DMS79 treated with DMSO at 0.1 percent for 48 hours (cell line): ENCODE data around the gene GNAI2.
"Not testable (repeated sequence)": the region's sequence is repeated elsewhere in the genome, so short reads cannot be mapped to it uniquely, and the experiment has no call there.

Source experiments
- DNase-seq: peaks from one replicate; lab custom pipeline; 2025; lab: John Stamatoyannopoulos, UW

GNAI2 gene

DNA sequence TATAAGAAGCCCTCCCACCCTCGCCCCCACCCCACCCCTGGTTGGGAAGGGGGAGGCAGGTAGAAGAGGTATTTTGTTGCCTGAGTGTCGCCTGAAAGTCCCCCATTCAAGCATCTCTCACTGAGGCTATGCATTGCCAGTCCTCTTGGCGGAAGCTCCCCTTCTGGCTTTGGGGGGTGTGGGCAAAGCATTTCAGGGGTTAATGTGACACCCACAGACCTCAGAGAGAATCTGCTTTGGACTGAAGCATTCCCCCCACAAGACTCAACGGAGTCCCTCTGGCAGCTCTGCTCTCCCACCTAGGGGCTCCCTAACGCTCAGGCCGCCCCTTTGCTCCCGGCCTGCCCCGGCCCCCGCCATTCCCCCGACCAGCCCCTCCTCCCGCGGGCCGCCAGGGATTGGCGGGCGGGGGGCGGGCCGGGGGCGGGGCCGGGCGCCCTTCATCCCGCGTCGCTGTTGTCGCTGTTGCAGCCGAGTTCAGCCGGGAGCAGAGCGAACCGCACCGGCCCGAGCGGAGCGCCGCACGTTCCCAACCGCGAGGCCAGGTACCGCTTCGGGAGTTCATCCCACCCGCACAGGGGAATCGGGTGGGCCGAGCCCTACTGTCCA is 31.1 kb upstream of the GNAI2 start, which contains the start of gene SLC38A3:
Gene SLC38A3, plus strand, starts transcription at position 468 of the 609 bp plus-strand sequence. CDS start 8,929 bp downstream, outside the sequence.
- DNase-seq, result peak; percentile 13

DNA sequence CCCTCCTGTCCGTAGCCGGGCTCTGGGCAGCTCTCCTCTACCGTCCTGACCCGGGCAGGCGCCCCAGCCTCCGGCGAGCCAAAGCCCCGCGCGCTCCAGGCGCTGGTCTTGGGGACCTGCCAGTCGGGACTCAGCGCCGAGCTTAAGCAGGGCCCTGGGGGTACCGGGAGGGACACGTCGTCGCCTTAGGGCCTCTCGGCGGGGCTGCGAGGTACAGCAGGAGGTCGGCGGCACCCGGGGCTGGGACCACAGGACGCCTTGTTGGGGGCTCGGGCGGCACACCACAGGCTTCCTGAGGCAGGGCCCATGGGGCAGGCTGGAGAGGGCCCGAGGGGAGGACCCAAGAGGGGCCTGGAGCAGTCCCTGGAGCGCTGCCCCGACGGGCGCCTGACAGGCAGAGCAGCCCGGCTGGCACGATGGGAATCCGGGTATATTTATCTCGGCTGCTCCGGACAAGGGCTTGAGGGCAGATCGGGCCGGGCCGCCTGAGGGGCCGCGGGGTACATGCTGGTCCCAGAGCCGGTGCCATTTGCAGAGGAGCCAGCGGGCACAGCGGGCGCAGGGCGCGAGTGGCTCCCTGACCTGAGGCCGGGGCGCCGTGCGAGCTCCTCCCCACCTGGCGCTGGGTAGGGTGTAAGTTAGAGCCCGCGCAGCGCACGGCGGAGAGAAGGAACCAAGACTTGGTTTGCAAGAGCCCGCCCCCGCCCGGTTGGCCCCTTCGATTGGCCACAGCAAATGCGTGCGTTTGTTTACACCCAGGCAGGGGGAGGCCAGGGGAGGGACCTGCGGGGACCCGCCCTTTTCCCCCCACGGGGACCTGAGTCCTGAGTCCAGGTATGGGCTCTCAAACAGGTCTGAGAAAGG is 30.4 kb upstream of the GNAI2 start:
- no peak for DNase-seq

DNA sequence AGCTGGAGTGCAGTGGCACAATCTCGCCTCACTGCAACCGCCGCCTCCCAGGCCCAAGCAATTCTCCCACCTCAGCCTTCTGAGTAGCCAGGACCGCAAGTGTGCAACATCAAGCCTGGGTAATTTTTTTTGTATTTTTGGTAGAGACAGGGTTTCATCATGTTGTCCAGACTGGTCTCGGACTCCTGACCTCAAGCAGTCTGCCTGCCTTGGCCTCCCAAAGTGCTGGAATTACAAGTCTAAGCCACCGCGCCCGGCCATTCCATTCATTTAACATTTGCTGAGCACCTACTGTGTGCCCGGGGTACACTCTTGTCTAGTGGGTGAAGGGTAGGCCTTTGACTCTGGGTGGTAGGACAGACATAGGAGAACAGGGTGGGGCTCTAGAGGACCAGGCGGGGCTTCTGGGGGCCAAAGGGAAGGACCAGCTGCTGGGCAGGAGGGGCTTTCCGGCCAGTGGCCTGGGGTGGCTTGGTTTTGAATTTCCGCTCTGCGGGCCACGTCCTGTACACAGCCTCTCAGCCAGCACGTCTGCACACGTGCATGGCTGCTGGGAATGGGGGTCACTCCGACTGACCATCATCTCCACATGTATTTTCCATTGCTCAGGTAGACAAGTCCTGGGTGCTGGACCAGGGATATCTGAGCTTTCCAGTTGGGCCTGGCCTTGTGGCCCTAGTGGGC is 28.5 kb upstream of the GNAI2 start:
- DNase-seq, result no peak

DNA sequence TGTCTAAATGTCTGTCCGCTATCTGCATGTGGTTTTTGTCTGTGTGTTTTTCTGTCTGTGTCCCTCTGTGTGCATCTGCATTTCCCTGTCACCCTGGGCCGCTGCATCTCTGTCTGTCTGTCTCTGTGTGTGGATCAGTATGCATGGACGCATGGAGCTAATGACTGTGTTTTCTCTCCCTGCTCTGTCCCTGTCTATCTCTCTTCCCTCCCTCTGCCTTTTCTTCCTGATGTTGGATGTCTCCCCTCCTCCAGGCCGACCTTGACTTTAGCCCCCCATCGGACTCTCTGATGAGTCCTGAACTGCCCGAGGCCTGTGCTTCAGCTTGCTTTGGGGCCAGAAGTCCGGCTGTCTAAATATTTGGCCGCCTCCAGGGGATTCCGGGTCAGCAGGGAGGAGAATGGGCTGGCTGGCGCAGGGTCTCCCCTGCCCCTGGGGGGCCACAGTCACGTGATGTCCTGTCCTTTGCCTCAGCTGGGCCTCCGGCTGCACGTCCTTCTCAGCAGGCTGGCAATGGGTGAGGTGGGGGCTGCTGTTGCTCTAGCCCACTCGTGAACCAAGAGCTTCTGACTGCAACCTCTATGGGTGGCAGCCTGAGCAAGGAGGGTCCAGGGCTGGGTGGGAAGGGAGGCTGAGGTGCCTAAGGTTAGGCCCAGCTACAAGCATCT is 27.2 kb upstream of the GNAI2 start:
- no peak for DNase-seq

DNA sequence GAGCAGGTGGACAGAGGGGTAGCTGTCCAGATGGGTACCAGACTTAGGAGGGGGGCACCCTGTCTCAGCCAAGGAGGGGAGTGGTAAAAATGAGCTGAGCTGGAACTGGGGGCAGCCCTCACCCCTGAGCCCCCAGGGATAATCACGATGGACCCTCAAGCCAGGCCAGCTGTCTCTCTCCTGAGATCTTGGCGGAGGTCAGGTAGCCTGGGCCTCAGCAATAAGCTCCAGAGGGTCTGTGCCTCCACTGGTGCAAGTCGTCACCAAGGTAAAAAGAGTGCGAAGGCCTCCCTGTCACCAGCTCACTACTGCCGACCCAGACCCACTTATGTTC is 25.9 kb upstream of the GNAI2 start:
- no peak for DNase-seq

DNA sequence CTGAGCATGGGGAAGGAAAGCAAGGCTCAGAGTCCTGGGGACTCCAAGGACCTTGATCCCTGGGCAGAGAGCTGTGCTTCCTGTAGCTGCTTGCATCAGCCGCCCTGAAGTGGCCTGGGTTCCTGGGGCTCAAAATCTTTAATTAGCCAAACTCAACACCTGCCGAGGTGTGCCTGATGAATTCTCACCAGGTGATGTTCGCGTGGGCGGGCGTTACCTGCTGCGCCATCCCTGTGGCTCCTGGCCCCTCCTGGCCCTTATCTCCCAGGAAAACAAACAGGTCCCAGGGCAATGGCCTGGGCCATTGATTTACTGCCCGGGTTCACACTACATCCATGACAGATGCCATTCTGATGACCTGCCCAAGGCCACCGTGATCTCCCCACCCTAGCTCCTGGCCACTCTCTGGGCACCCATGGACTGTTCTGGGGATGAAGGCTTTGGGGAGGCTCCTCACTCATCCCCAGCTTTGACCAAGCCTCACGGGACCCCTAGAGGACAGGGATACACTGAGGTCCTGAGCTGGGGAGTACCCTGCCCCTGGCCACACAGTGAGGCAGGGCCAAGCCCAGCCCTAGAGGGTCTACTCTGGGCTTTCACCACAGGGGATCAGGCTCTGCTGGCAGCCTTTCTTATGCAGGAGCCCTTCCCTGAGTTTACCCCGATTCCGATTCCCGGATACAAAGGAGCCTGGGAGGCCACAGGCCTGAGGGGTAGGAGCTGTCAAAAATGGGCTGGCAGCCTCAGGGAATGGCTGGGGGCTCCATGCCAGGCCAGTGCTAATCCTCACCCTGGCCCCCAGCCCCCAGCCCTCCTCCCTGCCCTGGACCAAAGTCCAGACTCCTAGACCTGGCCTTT is 25.3 kb upstream of the GNAI2 start:
- DNase-seq, result no peak

DNA sequence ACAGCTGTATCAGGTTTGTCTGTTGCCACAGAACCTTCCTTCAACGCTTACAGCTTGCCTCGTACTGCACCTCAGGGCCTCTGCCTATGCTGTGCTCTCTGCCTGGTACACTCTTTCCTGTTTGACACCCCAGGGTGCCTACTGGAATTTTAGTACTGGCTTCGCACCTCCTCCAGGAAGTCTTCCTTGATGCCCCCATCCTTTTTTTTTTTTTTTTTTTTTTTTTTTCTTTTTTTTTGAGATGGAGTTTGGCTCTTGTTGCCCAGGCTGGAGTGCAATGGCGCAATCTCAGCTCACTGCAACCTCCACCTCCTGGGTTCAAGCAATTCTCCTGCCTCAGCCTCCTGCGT is 24.7 kb upstream of the GNAI2 start:
- not testable (repeated sequence) for DNase-seq

DNA sequence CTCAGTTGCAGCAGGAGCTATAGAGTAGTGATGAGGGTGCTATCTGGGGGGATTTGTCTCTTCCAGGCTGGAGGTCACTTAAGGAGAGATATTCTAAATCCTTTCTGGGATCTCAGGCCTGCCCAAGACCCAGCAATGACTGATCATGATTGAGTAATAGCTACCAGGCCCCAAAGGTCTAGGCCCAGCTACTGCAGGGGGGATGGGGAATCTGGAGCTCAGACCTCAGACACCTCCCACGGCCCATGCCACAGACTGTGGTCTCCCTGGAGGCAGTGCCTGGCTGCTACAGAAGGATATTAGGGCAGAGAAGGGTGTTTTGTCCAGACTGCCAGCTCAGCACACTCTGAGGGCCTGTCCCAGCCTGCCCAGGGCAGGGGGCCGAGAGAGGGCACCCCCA is 24.1 kb upstream of the GNAI2 start:
- no peak for DNase-seq

DNA sequence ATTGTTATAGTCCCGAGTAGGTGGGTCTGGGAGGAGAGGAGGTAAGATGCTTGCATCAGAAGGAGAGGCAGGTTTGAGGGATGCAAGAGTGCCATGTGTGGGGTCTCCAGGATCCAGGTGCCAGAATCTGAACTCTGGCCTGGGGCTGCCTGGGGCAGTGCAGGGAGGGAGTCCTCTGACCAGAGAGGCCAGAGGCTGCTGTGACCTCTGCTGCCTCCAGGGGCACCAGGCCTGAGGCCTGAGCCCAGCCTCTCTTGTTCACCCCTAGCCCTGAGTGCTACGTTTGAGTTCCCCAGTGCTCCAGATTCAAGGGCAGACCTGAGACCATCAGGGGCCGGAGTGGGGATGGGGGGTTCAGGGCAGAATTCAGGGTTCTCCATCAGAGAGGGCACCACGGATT is 23.5 kb upstream of the GNAI2 start:
- DNase-seq, result no peak

DNA sequence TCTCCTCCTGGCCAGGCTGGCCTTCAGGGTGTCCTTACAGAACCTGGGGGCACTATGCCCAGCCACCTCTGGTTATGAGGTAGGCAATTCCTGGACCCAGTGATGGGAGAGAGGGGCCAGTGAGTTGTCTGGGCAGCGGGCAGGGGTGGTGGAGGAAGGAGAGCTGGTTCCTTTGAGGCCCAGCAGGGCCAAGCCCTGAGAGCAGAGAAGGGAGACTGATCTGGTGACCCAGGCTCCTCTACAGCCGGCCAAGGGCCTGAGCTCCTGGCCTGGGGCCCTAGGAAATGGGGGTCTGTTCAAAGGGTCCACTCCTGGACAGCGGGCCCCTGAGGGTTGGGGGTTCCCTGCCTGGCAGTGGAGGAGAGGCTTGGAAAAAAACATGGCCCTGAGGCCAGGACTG is 23.0 kb upstream of the GNAI2 start:
- no peak for DNase-seq

DNA sequence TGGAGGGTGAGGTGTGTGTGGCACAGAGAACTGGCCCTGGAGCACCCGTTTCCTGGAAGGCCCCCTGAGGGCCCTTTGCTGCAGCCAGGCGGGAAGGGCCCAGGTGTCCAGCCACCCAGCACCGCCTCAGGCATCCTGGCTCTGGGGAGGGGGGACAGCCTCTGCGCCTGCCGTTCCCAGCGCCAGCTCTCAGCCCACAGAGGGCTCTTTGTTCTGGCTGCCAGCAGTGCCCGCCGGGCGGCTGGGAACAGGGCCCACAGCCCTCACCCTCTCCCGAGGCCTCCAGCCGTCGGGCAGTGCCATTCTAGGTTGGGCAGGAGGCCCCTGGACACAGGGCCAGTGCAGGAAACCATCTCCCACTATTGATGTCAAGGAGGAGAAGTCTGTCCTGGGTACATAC is 22.6 kb upstream of the GNAI2 start:
- DNase-seq, result no peak

DNA sequence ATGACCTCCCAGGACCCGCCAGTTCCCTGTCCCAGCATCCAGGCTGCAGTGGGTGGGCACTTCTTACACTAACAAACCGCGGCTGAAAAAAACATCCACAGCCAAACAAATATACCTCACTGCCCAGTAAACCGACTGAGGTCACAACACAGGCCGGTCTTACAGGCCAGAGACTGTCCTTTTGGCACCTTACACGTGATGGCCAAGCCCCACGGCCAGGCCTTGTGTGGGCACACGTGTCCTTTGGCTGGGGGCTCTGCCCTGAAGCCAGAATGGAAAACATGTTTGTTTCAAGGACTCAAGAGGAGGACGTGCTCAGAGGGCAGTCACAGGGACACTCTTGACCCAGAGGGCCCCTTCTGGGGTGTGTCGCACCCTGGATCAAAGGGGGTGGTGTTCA is 21.2 kb upstream of the GNAI2 start:
- DNase-seq, result no peak

DNA sequence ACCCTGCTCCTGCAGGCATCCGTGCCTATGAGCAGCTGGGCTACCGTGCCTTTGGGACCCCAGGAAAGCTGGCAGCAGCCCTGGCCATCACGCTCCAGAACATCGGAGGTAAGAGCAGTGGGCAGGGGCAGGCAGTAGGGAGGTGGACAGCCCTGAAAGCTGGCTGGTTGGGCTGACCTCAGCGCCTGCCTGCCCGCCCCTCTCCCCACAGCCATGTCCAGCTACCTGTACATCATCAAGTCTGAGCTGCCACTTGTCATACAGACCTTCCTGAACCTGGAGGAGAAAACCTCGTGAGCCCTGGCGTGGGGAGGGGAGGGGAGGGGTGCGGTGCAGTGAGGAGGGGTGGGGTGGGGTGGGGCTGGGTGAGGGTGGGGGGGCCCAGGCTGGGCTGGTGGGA is 20.5 kb upstream of the GNAI2 start:
- no peak for DNase-seq

DNA sequence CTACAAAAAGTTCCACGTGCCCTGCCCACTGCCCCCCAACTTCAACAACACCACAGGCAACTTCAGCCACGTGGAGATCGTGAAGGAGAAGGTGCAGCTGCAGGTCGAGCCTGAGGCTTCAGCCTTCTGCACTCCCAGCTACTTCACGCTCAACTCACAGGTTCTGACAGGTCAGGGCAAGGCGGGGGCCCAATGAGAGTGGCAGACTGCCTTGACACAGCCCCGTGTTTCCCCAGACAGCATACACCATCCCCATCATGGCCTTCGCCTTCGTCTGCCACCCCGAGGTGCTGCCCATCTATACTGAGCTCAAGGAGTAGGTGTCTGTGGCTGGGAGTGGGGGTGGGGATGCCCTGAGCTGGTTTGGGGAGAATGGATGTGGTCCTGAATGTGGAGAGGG is 18.3 kb upstream of the GNAI2 start:
- no peak for DNase-seq

DNA sequence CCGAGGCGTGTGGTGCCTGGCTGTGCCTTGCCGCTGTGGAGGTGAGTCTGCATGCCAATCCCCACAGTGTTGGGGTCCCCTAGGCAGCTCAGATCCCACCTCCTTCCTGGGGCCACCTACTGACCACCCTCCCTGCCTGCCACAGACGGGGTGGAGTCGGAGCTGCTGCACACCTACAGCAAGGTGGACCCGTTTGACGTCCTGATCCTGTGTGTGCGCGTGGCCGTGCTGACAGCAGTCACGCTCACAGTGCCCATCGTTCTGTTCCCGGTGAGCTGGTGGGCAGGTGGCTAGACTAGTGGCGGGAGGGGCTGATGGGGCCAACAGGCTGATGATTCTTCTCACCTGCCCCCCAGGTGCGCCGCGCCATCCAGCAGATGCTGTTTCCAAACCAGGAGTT is 17.6 kb upstream of the GNAI2 start:
- no peak for DNase-seq

DNA sequence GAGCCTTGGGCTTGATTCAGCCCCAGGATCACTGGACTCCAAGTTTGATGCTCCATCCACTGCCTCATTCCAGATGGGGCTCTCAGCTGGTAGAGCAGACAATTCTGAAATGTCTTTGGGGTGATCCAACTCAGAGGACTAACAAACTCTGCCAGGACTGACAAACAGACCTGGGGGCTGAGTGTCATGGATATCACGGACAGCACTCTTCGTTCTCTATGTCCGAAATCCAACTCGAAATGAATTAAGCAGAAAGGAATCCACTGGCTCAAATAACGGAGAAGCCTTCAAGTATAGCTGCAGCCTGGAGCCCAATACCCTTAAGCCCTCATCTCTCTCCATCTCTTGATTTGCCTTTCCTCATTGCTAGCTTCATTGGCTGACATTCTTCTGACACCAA is 16.7 kb upstream of the GNAI2 start:
- DNase-seq, result no peak

DNA sequence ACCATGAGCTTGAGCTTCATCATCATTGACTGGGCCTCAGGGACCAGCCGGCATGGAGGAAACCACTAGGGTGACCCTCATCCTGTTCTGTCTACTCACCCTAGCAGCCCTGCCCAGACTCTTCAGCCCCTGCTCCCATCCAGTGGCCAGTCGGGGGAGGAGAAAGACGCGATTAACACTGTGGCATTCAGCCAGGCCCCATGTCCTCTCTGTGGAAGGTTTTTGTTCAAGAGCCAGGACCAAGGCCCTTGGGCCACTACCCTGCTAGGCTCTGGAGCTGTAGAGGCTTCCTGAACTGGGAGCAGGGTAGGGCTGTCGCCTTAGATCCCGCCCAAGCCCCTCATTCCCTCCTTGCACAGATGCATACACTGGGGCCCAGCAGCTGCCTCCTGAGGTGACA is 15.9 kb upstream of the GNAI2 start:
- DNase-seq, result no peak

DNA sequence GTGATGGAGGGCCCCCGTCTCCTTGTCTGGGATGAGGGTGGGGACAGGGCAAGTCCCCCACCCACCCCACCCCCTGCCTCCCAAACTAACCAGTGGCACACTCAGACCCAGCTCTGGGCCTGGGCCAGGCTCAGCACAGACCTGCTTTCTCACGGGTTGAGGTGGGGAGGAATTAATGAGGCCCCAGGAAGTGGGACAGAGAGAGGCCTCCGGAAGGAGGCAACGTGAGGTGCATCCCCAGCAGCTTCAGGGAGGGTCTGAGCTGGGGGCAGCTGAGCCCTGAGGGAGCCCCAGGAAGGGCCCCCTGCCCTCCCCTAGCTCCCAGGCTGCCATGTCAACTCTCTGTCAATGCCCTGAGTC is 15.0 kb upstream of the GNAI2 start:
- no peak for DNase-seq

DNA sequence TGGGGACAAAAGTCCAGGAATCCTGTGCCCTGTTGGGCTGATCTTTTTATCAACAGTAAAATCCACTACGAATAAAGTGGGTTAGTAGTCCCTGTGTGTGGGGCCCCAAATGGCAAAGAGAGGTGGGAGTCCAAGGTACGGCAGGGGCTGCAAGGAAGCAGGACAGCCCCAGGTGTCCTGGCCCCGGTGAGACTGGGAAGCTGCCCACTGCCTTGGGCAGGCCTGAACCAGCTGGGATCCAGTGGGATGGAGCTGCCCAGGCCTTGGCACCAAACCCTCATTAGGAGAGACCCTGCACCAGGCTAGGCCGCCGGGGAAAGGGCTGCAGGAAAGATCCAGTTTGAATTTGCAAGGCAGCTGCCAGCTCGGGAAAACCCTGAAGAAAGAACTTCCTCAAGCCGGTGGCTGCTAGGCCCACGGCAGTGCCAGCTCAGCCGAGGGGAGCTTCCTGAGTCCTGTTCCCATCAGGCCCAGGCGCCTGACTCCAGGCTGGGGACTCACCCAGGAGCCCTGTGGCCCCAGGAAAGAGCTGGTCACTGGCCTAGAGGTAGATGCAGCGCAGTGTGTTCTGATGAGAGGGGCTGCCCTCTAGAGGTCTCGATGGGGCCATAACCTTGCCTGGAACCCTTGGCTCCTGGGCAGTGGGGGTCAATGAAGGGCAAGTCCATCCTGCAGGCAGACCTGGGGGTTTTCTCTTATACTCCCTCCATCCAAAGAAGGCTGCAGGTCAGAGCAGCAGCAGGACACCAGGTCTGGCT is 14.4 kb upstream of the GNAI2 start:
- no peak for DNase-seq

DNA sequence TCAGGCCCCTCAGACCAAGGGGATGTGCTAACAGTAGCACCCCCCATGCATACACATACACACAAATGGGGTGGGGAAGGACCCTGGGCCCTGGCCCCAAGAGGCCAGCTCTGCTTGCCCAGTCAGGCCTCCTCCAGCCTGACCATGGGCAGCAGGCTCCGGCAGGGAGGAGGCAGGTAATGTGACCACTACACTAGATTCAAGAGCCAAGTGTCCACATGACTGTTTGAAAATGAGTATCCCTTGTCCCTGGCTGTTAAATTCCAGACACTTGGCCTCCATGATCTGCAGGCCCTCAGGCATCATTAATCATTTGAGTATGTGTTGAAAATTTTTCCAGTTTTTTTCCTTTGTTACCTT is 13.9 kb upstream of the GNAI2 start:
- no peak for DNase-seq

DNA sequence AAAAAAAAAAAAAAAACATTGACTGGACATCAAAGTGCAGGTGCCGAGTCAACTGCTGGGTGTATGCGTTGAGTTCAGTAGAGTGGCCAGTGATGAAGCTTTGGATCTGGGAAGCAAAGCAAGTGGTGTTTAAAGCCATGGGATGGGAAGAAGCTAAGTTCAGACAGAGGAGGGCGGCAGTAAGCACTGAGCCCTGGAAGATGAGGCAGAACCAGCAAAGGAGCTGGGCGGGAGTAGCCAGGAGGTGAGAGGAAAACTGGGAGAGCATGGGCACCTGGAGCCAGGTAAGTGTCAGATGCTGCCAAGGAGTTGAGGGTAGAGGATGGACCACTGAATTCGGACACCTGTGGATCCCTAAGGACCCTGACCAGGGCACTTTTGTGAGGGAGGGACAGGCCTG is 11.4 kb upstream of the GNAI2 start:
- no peak for DNase-seq
